Activated naive CD8-positive, alpha-beta T cell treated with anti-CD3 and anti-CD28 coated beads for 36 hours (primary cell): ENCODE results near the gene MYOC. TPM values are rescaled to one million over a fixed set of nuclear protein-coding genes. Genes with fewer than 3 reads are reported as not detected.
"Not testable (repeated sequence)": the region's sequence is repeated elsewhere in the genome, so short reads cannot be mapped to it uniquely, and the experiment has no call there.

ENCODE experiments used
- DNase-seq: peaks from one replicate; pipeline ENCODE4 v3.0.0; 2021
- H3K27ac Mint-ChIP-seq: one replicate; pipeline ENCODE4 v1.8.0; 2022; ENCODE audit warnings: mild to moderate bottlenecking, moderate library complexity, mixed read lengths
- H3K27me3 Mint-ChIP-seq: one replicate; pipeline ENCODE4 v1.8.0; 2022; ENCODE audit warnings: mild to moderate bottlenecking, mixed read lengths
- H3K36me3 Mint-ChIP-seq: one replicate; pipeline ENCODE4 v1.8.0; 2021; ENCODE audit warnings: mild to moderate bottlenecking, mixed read lengths
- H3K4me1 Mint-ChIP-seq: one replicate; pipeline ENCODE4 v1.8.0; 2021; ENCODE audit warnings: mixed read lengths
- H3K4me3 Mint-ChIP-seq: one replicate; pipeline ENCODE4 v1.8.0; 2022; ENCODE audit warnings: mild to moderate bottlenecking, moderate library complexity, mixed read lengths
- H3K9me3 Mint-ChIP-seq: one replicate; pipeline ENCODE4 v1.8.0; 2022; ENCODE audit warnings: mixed read lengths
- total RNA-seq, 2 experiments: library from RNA; stranded (reverse); gene quantifications; one replicate each; pipeline ENCODE4 v1.2.3, GENCODE V29; 2021

The MYOC gene
- total RNA-seq: not detected

DNA sequence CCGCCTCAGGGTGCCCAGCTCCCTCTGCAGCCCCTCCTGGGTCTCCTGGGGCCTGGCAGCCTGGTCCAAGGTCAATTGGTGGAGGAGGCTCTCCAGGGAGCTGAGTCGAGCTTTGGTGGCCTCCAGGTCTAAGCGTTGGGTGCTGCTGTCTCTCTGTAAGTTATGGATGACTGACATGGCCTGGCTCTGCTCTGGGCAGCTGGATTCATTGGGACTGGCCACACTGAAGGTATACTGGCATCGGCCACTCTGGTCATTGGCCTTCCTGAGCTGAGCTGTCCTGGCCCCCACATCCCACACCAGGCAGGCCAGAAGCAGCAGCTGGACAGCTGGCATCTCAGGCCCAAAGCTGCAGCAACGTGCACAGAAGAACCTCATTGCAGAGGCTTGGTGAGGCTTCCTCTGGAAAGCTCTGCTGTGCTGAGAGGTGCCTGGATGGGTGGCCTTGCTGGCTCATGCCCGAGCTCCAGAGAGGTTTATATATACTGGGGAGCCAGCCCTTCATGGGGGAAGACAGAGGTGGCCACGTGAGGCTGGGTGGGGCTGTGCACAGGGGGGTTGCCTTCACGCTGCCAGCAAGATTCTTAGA is at the start of gene MYOC:
TSS of gene MYOC (minus strand) at position 455 of the 589 bp plus-strand sequence. CDS start at position 378, 77 bp downstream.
- H3K9me3 Mint-ChIP-seq: no peaks in the 10 kb centered on the region
- no peak within 1 kb of the TSS for H3K27ac Mint-ChIP-seq
- peaks cover 18% of the 10 kb centered on the region for H3K27me3 Mint-ChIP-seq

GRCh38 chr1:171699531-171699930 is 47.0 kb upstream of the MYOC start:
- no peak overlapping the region for H3K4me3 Mint-ChIP-seq
- peaks cover 25% of the 10 kb centered on the region for H3K36me3 Mint-ChIP-seq
- no peaks in the 10 kb centered on the region for H3K27me3 Mint-ChIP-seq
- H3K27ac Mint-ChIP-seq: no peak overlapping the region
- H3K4me1 Mint-ChIP-seq: no peaks in the 10 kb centered on the region
- H3K9me3 Mint-ChIP-seq: peaks cover 7% of the 10 kb centered on the region
- DNase-seq: no peak

More for the DNA sequence above, at the start of gene MYOC:
- H3K36me3 Mint-ChIP-seq: no peaks in the 10 kb centered on the region
- H3K4me1 Mint-ChIP-seq: peaks cover 8% of the 10 kb centered on the region
- no peak within 1 kb of the TSS for H3K4me3 Mint-ChIP-seq
- DNase-seq: no peak

DNA sequence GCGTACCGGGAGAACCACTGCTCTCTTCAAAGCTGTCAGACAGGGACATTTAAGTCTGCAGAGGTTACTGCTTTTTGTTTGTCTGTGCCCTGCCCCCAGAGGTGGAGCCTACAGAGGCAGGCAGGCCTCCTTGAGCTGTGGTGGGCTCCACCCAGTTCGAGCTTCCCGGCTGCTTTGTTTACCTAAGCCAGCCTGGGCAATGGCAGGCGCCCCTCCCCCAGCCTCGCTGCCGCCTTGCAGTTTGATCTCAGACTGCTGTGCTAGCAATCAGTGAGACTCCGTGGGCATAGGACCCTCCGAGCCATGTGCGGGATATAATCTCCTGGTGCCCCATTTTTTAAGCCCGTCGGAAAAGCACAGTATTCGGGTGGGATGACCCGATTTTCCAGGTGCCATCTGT is 43.3 kb upstream of the MYOC start:
- not testable (repeated sequence) for H3K4me3 Mint-ChIP-seq, DNase-seq, H3K27me3 Mint-ChIP-seq, H3K4me1 Mint-ChIP-seq, H3K27ac Mint-ChIP-seq
- Mint-ChIP-seq H3K9me3 (peaks cover 13% of the 10 kb centered on the region), H3K36me3 (peaks cover 18% of the 10 kb centered on the region)

DNA sequence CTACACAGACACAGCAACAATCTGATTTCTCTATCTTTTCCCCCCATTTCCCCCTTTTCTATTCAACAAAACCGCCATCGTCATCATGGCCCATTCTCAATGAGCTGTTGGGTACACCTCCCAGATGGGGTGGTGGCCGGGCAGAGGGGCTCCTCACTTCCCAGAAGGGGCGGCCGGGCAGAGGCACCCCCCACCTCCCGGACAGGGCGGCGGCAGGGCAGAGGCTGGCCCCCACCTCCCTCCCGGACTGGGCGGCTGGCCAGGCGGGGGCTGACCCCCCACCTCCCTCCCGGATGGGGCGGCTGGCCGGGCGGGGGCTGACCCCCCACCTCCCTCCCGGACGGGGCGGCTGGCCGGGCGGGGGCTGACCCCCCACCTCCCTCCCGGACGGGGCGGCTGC is 41.1 kb upstream of the MYOC start:
- H3K27me3 Mint-ChIP-seq, H3K27ac Mint-ChIP-seq, H3K4me1 Mint-ChIP-seq, H3K4me3 Mint-ChIP-seq, DNase-seq: not testable (repeated sequence)
- Mint-ChIP-seq H3K36me3 (peaks cover 18% of the 10 kb centered on the region), H3K9me3 (peaks cover 13% of the 10 kb centered on the region)

DNA sequence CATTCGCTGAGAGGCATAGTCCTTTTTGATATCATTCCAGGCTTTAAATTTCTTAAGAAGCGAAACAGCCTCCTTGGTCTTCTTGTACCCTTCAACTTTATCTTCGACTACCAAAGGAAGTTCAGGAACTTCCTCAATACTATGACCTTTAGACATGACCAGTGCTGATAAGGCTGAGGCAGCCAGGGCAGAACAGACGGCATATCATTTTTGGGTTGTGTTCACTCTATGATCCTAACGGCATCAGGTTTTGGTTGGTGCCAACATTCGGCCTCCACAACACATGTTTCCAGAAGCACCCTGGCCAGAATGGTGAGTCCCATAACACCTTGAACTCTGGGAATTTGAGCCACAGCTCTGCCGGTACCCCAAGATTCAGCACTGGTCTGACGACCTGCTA is 31.4 kb upstream of the MYOC start:
- Mint-ChIP-seq H3K9me3 (peaks cover 11% of the 10 kb centered on the region), H3K36me3 (no peaks in the 10 kb centered on the region), H3K4me1 (no peaks in the 10 kb centered on the region), H3K27ac (no peak overlapping the region), H3K4me3 (no peak overlapping the region), H3K27me3 (peaks cover 3% of the 10 kb centered on the region)
- no peak for DNase-seq

GRCh38 chr1:171680339-171680738 is 27.9 kb upstream of the MYOC start:
- DNase-seq: no peak
- Mint-ChIP-seq H3K4me1 (no peaks in the 10 kb centered on the region), H3K27ac (no peak overlapping the region), H3K36me3 (no peaks in the 10 kb centered on the region), H3K4me3 (no peak overlapping the region), H3K27me3 (peaks cover 3% of the 10 kb centered on the region), H3K9me3 (peaks cover 2% of the 10 kb centered on the region)

GRCh38 chr1:171676823-171677222 is 24.3 kb upstream of the MYOC start:
- Mint-ChIP-seq H3K27ac (no peak overlapping the region), H3K4me1 (no peaks in the 10 kb centered on the region), H3K4me3 (no peak overlapping the region), H3K36me3 (no peaks in the 10 kb centered on the region), H3K9me3 (no peaks in the 10 kb centered on the region), H3K27me3 (no peaks in the 10 kb centered on the region)
- no peak for DNase-seq

GRCh38 chr1:171674431-171675405 is 22.2 kb upstream of the MYOC start:
- no peak overlapping the region for H3K27ac Mint-ChIP-seq
- H3K4me3 Mint-ChIP-seq: no peak overlapping the region
- H3K9me3 Mint-ChIP-seq: no peaks in the 10 kb centered on the region
- no peaks in the 10 kb centered on the region for H3K36me3 Mint-ChIP-seq
- no peaks in the 10 kb centered on the region for H3K27me3 Mint-ChIP-seq
- DNase-seq: no peak
- H3K4me1 Mint-ChIP-seq: no peaks in the 10 kb centered on the region

DNA sequence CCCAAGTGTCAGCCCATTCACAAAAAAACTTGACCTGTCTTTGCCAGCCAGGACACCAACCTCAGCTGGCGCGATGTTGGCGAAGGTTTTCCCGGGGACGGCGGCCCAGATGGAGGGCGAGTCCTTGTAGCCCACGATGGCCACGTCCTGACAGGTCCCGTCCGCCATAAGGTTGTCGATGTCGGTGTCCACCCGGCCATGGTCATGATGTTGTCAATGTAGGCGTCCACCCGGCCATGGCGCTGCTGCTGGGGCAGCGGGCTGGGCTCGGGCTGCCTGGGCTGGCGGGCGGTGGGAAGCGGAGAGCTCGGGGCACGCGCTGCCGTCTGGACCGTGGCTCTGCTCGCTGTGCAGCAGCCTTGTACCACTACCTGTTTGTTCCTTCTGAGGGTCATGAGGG is 18.3 kb upstream of the MYOC start:
- Mint-ChIP-seq H3K27ac (no peak overlapping the region), H3K4me3 (no peak overlapping the region), H3K4me1 (no peaks in the 10 kb centered on the region), H3K27me3 (no peaks in the 10 kb centered on the region), H3K36me3 (no peaks in the 10 kb centered on the region), H3K9me3 (no peaks in the 10 kb centered on the region)
- DNase-seq: no peak

GRCh38 chr1:171668372-171668771 is 15.9 kb upstream of the MYOC start:
- no peak for DNase-seq
- Mint-ChIP-seq H3K9me3 (no peaks in the 10 kb centered on the region), H3K4me1 (no peaks in the 10 kb centered on the region), H3K36me3 (no peaks in the 10 kb centered on the region), H3K4me3 (no peak overlapping the region), H3K27ac (no peak overlapping the region), H3K27me3 (no peaks in the 10 kb centered on the region)

GRCh38 chr1:171666114-171666769 is 13.8 kb upstream of the MYOC start:
- Mint-ChIP-seq H3K4me3 (no peak overlapping the region), H3K27me3 (no peaks in the 10 kb centered on the region), H3K36me3 (no peaks in the 10 kb centered on the region), H3K4me1 (no peaks in the 10 kb centered on the region), H3K27ac (no peak overlapping the region), H3K9me3 (no peaks in the 10 kb centered on the region)
- no peak for DNase-seq

- no peak overlapping the region for H3K27ac Mint-ChIP-seq
- no peaks in the 10 kb centered on the region for H3K4me1 Mint-ChIP-seq
- no peaks in the 10 kb centered on the region for H3K9me3 Mint-ChIP-seq
- H3K4me3 Mint-ChIP-seq: no peak overlapping the region
- no peaks in the 10 kb centered on the region for H3K27me3 Mint-ChIP-seq
- DNase-seq: no peak
- no peaks in the 10 kb centered on the region for H3K36me3 Mint-ChIP-seq
Observed at GRCh38 chr1:171664976-171665375, 12.5 kb upstream of the MYOC start.

- H3K27me3 Mint-ChIP-seq: no peaks in the 10 kb centered on the region
- H3K36me3 Mint-ChIP-seq: no peaks in the 10 kb centered on the region
- H3K4me3 Mint-ChIP-seq: no peak overlapping the region
- no peaks in the 10 kb centered on the region for H3K9me3 Mint-ChIP-seq
- no peak for DNase-seq
- H3K4me1 Mint-ChIP-seq: no peaks in the 10 kb centered on the region
- H3K27ac Mint-ChIP-seq: no peak overlapping the region
Observed at GRCh38 chr1:171663854-171664575, 11.5 kb upstream of the MYOC start.

DNA sequence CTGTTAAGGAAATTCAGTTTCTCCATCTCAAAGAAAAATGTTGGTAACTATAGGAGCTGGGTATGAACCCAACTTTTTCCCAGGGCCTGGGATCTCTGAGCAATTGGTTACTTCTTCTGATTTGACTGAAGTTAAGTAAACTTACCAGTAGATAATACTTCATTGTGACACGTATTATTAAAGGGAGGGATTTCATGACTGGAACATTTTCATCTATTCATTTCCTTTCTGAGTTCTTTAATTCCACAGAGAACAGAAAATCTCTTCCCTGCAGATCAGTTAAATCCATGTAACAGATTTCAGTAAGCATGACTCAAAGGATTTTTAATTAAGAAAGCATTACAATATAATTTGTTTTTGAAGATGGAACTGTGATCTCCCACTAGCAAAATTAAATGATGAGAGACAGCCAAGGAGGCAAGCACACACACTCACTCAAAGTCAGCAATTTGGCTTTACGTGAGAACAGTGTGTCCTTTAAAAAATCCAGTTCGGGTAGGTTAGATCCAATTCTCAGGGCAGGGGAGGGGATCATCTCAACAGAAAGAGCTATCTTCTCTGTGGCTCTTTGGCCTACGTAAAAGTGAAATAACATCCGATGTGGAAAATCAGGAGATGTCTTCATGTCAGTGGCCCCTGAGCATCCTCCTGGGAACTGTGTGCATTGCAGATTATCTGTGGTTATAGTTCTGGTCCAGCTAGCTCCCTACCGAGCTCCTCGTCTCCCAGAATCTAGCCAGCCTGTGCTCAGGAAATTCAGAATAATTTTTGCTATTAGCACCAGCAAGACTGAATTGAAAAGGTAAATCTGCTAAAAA is 10.8 kb upstream of the MYOC start:
- no peaks in the 10 kb centered on the region for H3K36me3 Mint-ChIP-seq
- H3K27ac Mint-ChIP-seq: no peak overlapping the region

More for the DNA sequence above, 10.8 kb upstream of the MYOC start:
- no peaks in the 10 kb centered on the region for H3K4me1 Mint-ChIP-seq
- no peaks in the 10 kb centered on the region for H3K9me3 Mint-ChIP-seq
- no peak for DNase-seq
- H3K4me3 Mint-ChIP-seq: no peak overlapping the region
- no peaks in the 10 kb centered on the region for H3K27me3 Mint-ChIP-seq
